GM20000 (cell line): ENCODE results near the gene IMMP2L.

Experiments used
- DNase-seq: peaks from one replicate; pipeline ENCODE4 v3.0.0; 2012; ENCODE audit warnings: low spot score
- TF ChIP-seq, protein P1 (sequence below): IDR thresholded peaks from 2 replicates; pipeline ENCODE4 v1.5.1; 2012; ENCODE audit warnings: mild to moderate bottlenecking, control low read depth; ENCODE audit errors: extremely low read depth, missing control alignments

IMMP2L gene

DNA sequence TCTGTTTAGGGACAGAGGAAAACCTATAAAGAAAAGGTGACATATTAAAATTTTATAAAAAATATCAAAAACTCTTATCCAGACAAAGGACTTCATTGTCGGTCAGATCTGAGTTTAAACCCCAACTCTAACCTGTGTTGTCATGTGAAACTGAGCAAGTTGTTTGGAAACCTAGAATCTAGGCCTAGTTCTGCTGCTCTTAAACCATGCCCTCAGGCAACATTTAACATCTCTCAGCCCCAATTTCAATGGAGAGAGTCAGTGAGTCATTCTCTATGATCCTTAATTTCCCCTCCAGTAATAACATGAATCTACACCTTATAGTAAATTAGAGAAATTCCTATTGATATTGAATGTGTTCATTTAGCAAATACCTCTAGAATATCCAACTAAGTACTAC is 192.3 kb downstream of the IMMP2L start:
- TF ChIP-seq, protein P1, sequence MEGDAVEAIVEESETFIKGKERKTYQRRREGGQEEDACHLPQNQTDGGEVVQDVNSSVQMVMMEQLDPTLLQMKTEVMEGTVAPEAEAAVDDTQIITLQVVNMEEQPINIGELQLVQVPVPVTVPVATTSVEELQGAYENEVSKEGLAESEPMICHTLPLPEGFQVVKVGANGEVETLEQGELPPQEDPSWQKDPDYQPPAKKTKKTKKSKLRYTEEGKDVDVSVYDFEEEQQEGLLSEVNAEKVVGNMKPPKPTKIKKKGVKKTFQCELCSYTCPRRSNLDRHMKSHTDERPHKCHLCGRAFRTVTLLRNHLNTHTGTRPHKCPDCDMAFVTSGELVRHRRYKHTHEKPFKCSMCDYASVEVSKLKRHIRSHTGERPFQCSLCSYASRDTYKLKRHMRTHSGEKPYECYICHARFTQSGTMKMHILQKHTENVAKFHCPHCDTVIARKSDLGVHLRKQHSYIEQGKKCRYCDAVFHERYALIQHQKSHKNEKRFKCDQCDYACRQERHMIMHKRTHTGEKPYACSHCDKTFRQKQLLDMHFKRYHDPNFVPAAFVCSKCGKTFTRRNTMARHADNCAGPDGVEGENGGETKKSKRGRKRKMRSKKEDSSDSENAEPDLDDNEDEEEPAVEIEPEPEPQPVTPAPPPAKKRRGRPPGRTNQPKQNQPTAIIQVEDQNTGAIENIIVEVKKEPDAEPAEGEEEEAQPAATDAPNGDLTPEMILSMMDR, result no peak
- DNase-seq, result no peak

DNA sequence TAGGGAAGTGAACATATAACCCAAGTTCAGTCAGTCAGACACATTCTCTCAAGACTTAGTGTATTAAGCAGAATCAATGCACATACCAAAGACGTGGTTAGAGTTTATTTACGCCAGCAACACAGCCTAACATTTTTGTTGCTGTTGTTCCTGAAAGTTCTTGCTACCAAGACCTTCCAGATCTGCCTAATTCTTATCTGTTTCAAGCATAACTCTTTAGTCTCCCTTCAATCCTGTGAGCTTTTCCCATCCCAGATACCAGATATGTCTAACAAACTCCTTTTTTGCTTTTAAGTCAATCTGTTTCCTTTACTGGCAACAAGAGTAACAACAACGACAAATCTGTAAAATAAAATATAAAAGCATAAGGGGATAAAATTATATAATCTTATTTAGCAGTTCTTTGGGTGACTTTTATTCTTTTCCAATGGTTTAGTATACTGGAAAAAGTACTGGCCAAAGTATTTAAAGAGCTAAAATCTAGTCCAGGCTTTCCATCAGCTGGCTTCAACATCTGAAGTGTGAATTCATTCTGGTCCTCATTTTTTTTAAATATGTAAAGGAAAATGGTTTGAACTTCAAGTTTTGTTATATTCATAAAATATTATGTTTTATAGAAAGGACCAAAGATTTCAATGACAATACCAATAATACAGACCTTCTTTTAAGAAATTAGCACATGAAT is 193.8 kb downstream of the IMMP2L start:
- TF ChIP-seq, protein P1, result no peak
- DNase-seq, result no peak

DNA sequence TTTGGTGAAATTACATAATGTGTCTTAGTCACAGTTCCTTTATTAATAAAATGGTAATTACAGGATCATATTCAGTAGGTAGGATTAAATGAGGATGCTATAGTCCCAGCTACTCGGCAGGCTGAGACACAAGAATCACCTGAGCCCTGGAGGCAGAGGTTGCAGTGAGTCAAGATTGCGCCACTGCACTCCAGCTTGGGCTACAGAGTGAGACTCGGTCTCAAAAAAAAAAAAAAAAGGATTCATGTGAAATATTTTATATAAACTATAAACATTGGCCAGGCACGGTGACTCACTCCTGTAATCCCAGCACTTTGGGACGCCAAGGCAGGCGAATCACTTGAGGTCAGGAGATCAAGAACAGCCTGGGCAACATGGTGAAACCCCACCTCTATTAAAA is 197.9 kb downstream of the IMMP2L start:
- no peak for DNase-seq

DNA sequence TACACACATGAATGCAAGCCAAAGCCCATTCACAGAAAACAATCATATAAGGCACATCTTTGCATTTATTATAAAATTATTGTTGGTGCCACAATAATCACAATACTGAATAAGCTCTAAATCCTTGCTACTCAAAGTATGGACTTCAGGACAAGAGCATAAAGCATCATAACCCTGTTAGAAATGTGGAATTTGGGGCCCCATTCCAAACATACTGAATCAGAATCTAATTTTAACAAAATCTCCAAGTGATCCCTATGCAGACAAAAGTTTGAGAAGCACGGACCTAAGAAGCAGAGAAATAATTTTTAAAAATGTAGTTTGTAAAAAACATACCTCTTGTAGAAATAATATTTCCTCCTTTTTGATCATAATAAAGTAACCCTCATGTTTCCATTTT is 199.2 kb downstream of the IMMP2L start:
- DNase-seq, result no peak
- TF ChIP-seq, protein P1, result no peak

More for the DNA sequence above, 197.9 kb downstream of the IMMP2L start:
- TF ChIP-seq, protein P1, result no peak

DNA sequence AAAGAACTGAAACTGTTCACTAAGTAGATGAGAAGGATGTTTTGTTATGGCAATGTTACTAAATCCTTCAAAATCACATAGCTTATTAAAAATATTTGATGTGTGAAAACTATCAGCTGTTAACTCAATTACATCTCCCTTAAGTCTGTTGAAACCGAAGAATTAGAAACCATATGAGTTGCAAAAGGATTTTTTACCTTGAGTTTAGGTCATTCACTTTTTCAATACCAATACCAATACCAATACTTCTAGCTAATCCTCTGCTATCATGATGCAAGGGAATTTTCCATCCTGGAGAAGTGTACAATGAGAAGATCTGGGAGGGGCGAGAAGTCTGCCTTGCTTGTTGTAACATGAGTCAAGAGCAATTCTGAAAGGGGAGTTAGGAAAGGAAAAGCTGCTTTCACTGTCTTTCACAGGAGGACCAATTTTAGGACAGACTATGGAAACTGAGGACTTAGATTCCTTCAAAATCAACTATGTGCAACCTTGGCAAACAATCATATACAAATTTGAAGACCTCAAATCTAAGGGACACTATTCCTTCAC is 199.7 kb downstream of the IMMP2L start:
- DNase-seq, result no peak

DNA sequence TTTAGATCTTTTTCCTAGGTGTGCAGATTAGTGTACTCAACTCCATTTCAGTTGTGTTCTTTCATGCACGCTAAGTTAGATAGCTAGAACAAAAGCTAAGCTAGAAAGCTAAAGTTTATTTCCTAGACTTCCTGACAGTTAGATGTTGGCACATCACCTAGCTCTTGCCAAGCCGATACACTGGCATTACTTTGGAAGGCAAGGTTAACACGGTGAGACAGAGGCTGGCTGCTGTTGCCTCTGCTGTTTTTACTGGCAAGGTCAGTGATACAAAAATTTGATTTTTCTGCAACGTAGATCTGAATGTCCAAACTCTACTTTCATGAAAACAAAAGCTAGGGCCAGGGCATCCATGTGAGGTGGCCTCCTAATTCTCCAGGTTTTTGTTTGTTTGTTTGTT is 203.4 kb downstream of the IMMP2L start:
- no peak for DNase-seq
- TF ChIP-seq, protein P1, result no peak

More for the DNA sequence above, 199.7 kb downstream of the IMMP2L start:
- TF ChIP-seq, protein P1, result no peak

DNA sequence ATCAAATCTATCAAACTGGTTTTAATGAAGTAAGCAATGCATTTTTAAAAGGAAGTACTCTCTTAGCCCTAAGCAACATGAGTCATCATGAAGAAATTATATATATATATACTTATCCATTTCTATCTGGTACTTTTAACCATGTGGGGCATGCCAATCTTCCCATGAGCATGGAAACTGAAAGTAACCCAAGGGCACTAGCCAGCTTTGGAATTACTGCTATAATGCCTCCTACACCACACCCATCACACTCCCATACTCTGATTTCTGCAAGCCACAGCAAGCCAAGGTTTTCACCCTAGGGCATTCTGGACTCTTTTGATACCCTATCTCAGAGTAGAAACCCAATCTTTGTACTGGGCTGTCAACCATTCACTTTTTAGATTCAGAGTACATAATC is 204.6 kb downstream of the IMMP2L start:
- no peak for DNase-seq
- TF ChIP-seq, protein P1, result no peak
